K562 (cell line): Measurements from ENCODE around the gene ZNF655. TPM values are rescaled to one million over a fixed set of nuclear protein-coding genes. Genes with fewer than 3 reads are reported as not detected.
A peak's percentile ranks its signal among the peaks of the same experiment; 100 is the strongest.

ENCODE experiments used
- ATAC-seq: fragments of 200-7000 bp; cut with Tn5 transposase; 3 replicates; pipeline ENCODE4 v1.9.1; 2020; ENCODE audit warnings: moderate library complexity
- BruUV-seq: library from RNA; stranded (reverse); fragments of 400-500 nt; replicated peaks from 2 replicates; lab custom pipeline; 2021; lab: Mats Ljungman, UMichigan
- CTCF ChIA-PET: fragments of 300-600 bp; formaldehyde crosslinking; extraction: SDS; loops from one replicate; lab custom pipeline; 2021; ENCODE audit warnings: low intra/inter-chr PET ratio; lab: Yijun Ruan, JAX
- POLR2A ChIA-PET: fragments of 300-600, 350-650 bp; sonication (Branson Sonifier 250); formaldehyde crosslinking; extraction: SDS; loops from one replicate; lab custom pipeline; 2021; ENCODE audit warnings: antibody characterized with exemption, inconsistent platforms; lab: Yijun Ruan, JAX
- DNase-seq, 4 experiments: peaks; one replicate each; pipeline versions ENCODE4 v3.0.0 to v3.0.0-alpha.2; 2011 to 2018; ENCODE audit warnings: low spot score in 3 of 4, mixed read lengths in 3 of 4; ENCODE audit errors: extremely low read depth in 1 of 4
- FAIRE-seq: peaks from 2 replicates; lab custom pipeline; 2011; peaks lifted over from hg19 to GRCh38; lab: Jason Lieb, UNC
- H2AFZ ChIP-seq: 2 replicates; pipeline ENCODE4 v1.6.0; 2011; ENCODE audit warnings: low read depth, low read length, control low read depth, inconsistent platforms
- H3K27ac ChIP-seq: fragments of 200-600 bp; 3 replicates; pipeline ENCODE4 v1.8.0; 2011; ENCODE audit warnings: low read depth, mild to moderate bottlenecking, control low read depth, inconsistent platforms, low read length, moderate library complexity, mixed read lengths; ENCODE audit errors: extremely low read depth
- H3K27me3 ChIP-seq, 2 experiments: fragments of 300-600 bp in 1 of 2; 2 replicates in 1 of 2; 3 replicates in 1 of 2; pipeline versions ENCODE4 v1.6.0 to v1.8.0; 2011; ENCODE audit warnings: inconsistent platforms in 2 of 2, low read length in 2 of 2, mild to moderate bottlenecking in 1 of 2, mixed read lengths in 1 of 2, moderate library complexity in 1 of 2; ENCODE audit not compliant: control insufficient read depth in 2 of 2, insufficient read depth in 2 of 2
- H3K36me3 ChIP-seq: fragments of 300-600 bp; 3 replicates; pipeline ENCODE4 v1.8.0; 2011; ENCODE audit warnings: mild to moderate bottlenecking, low read length, inconsistent platforms; ENCODE audit not compliant: control insufficient read depth, insufficient read depth
- H3K4me1 ChIP-seq, 2 experiments: fragments of 200-600 bp in 1 of 2; replicated peaks in 1 of 2; 2 replicates in 1 of 2; 3 replicates in 1 of 2; pipeline versions ENCODE4 v1.5.1 to v1.8.0; 2011; ENCODE audit warnings: inconsistent platforms in 2 of 2, low read length in 2 of 2, mild to moderate bottlenecking in 1 of 2, mixed read lengths in 1 of 2, moderate library complexity in 1 of 2; ENCODE audit not compliant: control insufficient read depth in 2 of 2, insufficient read depth in 2 of 2
- H3K4me2 ChIP-seq: 2 replicates; pipeline ENCODE4 v1.6.1; 2011; ENCODE audit warnings: low read length, control low read depth, inconsistent platforms, mixed read lengths; ENCODE audit not compliant: insufficient read depth
- H3K4me3 ChIP-seq: fragments of 200-600 bp; sonication (generic), shearing (Covaris generic); 2 replicates; pipeline ENCODE4 v1.5.1; 2016; ENCODE audit warnings: control low read depth, inconsistent platforms
- H3K79me2 ChIP-seq: fragments of 200-600 bp; 3 replicates; pipeline ENCODE4 v1.8.0; 2011; ENCODE audit warnings: low read length, inconsistent platforms; ENCODE audit not compliant: control insufficient read depth, insufficient read depth
- H3K9ac ChIP-seq, 2 experiments: 2 replicates each; pipeline versions ENCODE4 v1.6.0 to v1.6.1; 2011; ENCODE audit warnings: low read depth in 2 of 2, low read length in 2 of 2, control low read depth in 1 of 2, inconsistent platforms in 1 of 2, mild to moderate bottlenecking in 1 of 2, mixed read lengths in 1 of 2; ENCODE audit not compliant: insufficient read depth in 1 of 2
- H3K9me1 ChIP-seq: one replicate; pipeline ENCODE4 v1.6.0; 2011; ENCODE audit warnings: inconsistent platforms, mild to moderate bottlenecking, low read length, moderate library complexity; ENCODE audit not compliant: control insufficient read depth, insufficient read depth
- H3K9me3 ChIP-seq: replicated peaks from 2 replicates; pipeline ENCODE4 v1.5.1; 2011; ENCODE audit warnings: low read depth, low read length, inconsistent platforms; ENCODE audit not compliant: control insufficient read depth, insufficient read depth
- H4K20me1 ChIP-seq: replicated peaks from 2 replicates; pipeline ENCODE4 v1.6.1; 2011; ENCODE audit warnings: low read length, inconsistent platforms, mixed read lengths; ENCODE audit not compliant: control insufficient read depth, insufficient read depth
- CBX5 ChIP-seq: IDR thresholded peaks from 2 replicates; pipeline ENCODE4 v1.6.1; 2014; ENCODE audit warnings: low read depth, borderline replicate concordance
- POLR2G ChIP-seq: fragments of 200-400 bp; formaldehyde crosslinking; IDR thresholded peaks from 2 replicates; pipeline ENCODE4 v1.6.1; 2017; ENCODE audit warnings: low read depth, mild to moderate bottlenecking, antibody characterized with exemption, low read length, moderate library complexity
- TRIM25 ChIP-seq: fragments of 450-650 bp; IDR thresholded peaks from 2 replicates; pipeline ENCODE4 v1.7.0; 2016; ENCODE audit warnings: borderline replicate concordance
- ZBTB33 ChIP-seq: sonication (generic); formaldehyde crosslinking; IDR thresholded peaks from 2 replicates; pipeline ENCODE4 v1.8.1; 2023; ENCODE audit warnings: mild to moderate bottlenecking, missing genetic modification reagents
- WGBS: fragments of 100-300 bp; shearing (Covaris generic); methylation state at CpG from one replicate; pipeline ENCODE4 v1.1.6; 2016; ENCODE audit warnings: low coverage, mixed read lengths; ENCODE audit not compliant: insufficient coverage; ENCODE audit errors: missing lambda C conversion rate; 5-methylcytosine and 5-hydroxymethylcytosine counted together
- in situ Hi-C: fragments of 300-500 bp; cut with MboI; formaldehyde crosslinking; loops from 4 replicates; pipeline ENCODE4 v1.15.0; 2018; ENCODE audit warnings: inconsistent platforms, mixed read lengths
- intact Hi-C: fragments of 100-400 bp; cut with micrococcal nuclease; formaldehyde crosslinking; loops from 2 replicates; pipeline ENCODE4 v1.14.2; 2022
- polyA plus RNA-seq, 8 experiments: library from polyadenylated mRNA; depleted of rRNA in 4 of 8; stranded (reverse) in 5 of 8; unstranded in 3 of 8; fragments of >200 nt; fragmentation: Nextera tagmentation in 2 of 8; fragmentation: Illumina TruSeq in 1 of 8; extraction: Ambion mirVana in 2 of 8; extraction: Trizol in 1 of 8; gene quantifications; 2 replicates each; pipeline versions ENCODE4 v1.2.1 to v1.2.3, GENCODE V29; 2011 to 2014; ENCODE audit warnings: inconsistent platforms in 1 of 8, missing spikeins in 1 of 8
- total RNA-seq, 7 experiments: library from RNA; depleted of rRNA in 6 of 7; stranded (reverse); fragments of >200 nt in 6 of 7; fragmentation: Illumina TruSeq in 2 of 7; extraction: Trizol in 2 of 7; gene quantifications; 2 replicates each; pipeline versions ENCODE4 v1.2.1 to v1.2.3, GENCODE V29; 2011 to 2021; ENCODE audit warnings: low replicate concordance in 1 of 7

ZNF655 gene
- total and polyA plus RNA-seq, 9 of the 15 experiments (the other 6 are each of a cell fraction or from before 2014, with no cell fraction given): 25.7 to 130 (median 95.2) TPM

GRCh38 chr7:99543081-99543671 is 15.3 kb upstream of the ZNF655 start:
- WGBS: 88% methylated on average over 34 of the region's 34 CpGs
- no peak for FAIRE-seq

More at GRCh38 chr7:99543081-99543671, 15.3 kb upstream of the ZNF655 start:
- DNase-seq: no peak
- H3K9me3 ChIP-seq: peaks cover 6% of the 10 kb centered on the region
- H3K79me2 ChIP-seq: no peaks in the 10 kb centered on the region
- in situ Hi-C loops: no loop called here
- no peak for ATAC-seq
- peak; percentile 35; the same call in 1 of the 2 replicates for TF ChIP-seq POLR2G
- TF ChIP-seq ZBTB33 (CRISPR knock-in tag): 0 out of 2 replicates have a peak, but pooled peaks have one; percentile 33
- no peak for TF ChIP-seq CBX5
- no peak for TF ChIP-seq TRIM25
- POLR2A ChIA-PET: interaction anchor here (0.5 kb wide), 1 partner anchor 15 kb away, joined by 3 read pairs; the partner anchor contains the start of gene ZNF655
- CTCF ChIA-PET: no interaction called here
- no peaks in the 10 kb centered on the region for H4K20me1 ChIP-seq
- H3K27me3 ChIP-seq: no peaks in the 10 kb centered on the region
- H3K4me3 ChIP-seq: no peak overlapping the region
- peaks cover 10% of the 10 kb centered on the region; the same call in 2 of the 3 replicates for H3K36me3 ChIP-seq
- no peak overlapping the region for H2AFZ ChIP-seq
- H3K27ac ChIP-seq: no peak overlapping the region
- no peak overlapping the region for H3K9ac ChIP-seq
- H3K4me2 ChIP-seq: no peak overlapping the region
- H3K4me1 ChIP-seq: no peaks in the 10 kb centered on the region
- H3K9me1 ChIP-seq: no peaks in the 10 kb centered on the region
- no TSS peak for BruUV-seq
- intact Hi-C loops: no loop called here
